NOMO-1 (cell line): ENCODE measurements around the gene ERFE.
"Not testable (repeated sequence)": the region's sequence is repeated elsewhere in the genome, so short reads cannot be mapped to it uniquely, and the experiment has no call there.

Experiments
- DNase-seq, 2 experiments: peaks; one replicate each; lab custom pipeline; 2025; ENCODE audit not compliant: unreplicated experiment in 2 of 2; lab: John Stamatoyannopoulos, UW

ERFE gene

DNA sequence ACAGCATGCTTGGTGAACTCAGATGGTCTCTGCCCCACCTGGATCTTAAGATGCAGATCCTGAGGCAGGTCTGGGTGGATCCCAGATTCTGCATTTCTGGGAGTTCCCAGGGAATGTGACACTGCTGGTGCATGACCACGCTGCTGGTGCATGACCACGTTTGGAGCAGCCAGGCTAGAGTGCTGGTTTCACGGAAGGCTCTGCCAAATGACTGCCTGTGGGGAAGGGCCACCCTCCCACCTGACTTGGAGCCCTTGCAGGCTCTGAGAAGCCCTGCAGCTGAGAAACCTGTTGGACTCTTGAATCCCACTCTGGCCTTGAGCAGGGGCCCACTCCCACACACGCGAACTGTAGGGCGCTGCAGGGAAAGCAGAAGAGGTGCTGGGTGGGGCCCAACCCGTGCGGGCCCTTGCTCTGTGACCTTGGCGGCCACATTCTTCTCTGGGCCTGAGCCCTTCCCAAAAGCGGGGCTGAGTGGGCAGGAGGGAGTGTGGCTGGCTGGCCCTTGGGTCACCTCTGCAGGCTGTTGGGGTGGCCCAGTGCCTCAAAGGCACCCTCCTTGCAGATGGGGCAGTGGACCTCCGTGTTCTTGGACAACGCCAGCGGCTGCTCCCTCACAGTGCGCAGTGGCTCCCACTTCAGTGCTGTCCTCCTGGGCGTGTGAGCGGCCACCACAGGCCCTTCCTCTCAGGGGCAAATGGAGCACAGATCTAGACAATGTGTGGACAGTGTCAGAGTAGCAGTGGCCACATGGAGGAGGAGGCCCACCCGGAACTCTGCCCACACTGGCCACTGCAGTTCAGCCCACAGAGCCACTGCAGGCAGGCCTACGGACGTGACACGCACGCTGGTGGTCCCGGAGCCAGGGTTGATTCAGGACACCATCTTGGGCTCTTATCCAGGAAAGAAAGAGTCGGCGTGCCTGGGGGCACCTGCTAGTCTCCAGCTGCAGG lies 7.9 kb downstream of the ERFE start:
- no peak for DNase-seq

GRCh38 chr2:238167344-238167715 lies 8.6 kb downstream of the ERFE start:
- no peak for DNase-seq

GRCh38 chr2:238167761-238168160 lies 9.0 kb downstream of the ERFE start:
- DNase-seq, result no peak

- no peak for DNase-seq
Observed at GRCh38 chr2:238168196-238169047, 9.7 kb downstream of the ERFE start.

GRCh38 chr2:238169048-238169707 lies 10.4 kb downstream of the ERFE start:
- no peak for DNase-seq

GRCh38 chr2:238169708-238170251 lies 11.0 kb downstream of the ERFE start:
- no peak for DNase-seq

DNA sequence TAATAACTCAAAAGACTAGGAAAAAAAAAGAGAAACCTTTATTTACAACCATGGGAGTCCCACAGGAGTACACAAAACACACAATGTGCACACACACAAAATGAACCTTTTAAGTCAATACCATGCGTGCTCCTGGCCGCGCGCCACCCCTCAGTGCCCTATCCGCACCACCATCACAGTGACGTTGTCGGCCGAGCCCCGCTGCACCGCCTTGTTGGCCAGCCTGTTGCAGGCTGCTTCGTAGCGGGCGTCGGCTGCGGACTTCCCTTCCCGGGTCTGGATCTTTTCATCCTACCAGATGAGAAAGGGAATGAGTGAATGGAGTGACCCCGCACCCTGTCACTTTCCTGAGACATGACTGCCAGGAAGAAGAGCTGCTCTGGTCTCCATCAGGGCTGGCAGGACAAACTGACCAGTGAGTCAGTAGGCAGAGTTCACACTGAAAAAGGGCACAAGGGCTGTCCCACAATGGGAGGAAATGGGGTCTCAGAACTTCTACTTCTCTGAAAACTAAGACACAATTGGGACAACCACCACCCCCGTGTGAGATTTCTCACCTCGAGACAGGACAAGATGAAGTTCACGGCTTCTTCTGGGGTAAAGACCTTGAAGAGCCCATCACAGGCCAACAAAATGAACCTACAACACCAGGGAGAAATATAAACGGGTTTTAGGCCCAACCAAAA lies 11.8 kb downstream of the ERFE start:
- no peak for DNase-seq

- DNase-seq, result not testable (repeated sequence)
Observed at GRCh38 chr2:238171072-238171431, 12.3 kb downstream of the ERFE start.

DNA sequence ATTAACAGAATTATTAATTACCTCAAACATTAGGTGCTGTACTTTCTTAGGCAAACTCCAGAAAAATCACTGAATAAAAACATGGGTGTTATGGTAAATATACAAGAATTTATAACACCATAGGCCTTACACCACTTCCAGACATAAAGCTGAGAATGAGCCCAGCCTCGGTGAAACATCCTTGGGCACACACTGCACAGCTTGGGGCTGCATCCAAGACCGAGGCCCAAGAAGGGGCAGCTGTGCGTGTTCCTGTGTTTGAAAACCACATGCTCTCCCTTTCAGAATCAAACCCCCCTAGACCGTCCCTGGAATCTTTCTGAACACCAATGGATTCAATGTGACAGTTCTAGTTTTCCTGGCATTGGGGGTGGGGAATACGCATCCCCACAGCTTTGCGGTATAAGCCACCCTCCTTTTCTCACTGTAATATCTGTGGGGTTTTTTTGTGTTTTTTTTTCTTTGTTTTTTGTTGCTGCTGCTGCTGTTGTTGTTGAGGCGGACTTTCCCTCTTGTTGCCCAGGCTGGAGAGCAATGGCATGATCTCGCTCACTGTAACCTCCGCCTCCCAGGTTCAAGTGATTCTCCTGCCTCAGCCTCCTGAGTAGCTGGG lies 12.9 kb downstream of the ERFE start:
- no peak for DNase-seq

DNA sequence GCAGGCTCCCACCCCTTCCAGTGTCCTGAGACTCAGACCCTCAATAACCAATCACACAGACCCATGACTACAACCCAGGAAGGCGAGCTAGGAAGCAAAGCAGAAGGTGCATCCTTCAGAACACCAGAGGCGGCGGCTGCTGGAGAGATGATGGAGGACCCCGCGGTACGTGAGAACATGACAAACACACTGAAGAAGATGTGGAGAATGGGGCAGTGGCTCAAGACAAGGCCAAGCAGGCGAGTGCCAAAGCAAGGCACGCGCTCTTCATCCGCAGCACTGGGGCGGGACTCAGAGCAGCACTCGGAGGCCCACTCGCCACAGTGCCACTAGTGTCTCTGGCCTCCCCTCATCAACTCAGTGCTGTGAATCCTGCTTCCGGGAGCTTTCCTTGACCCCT lies 13.7 kb downstream of the ERFE start:
- no peak for DNase-seq

- no peak for DNase-seq
Observed at GRCh38 chr2:238173692-238174091, 14.9 kb downstream of the ERFE start.

DNA sequence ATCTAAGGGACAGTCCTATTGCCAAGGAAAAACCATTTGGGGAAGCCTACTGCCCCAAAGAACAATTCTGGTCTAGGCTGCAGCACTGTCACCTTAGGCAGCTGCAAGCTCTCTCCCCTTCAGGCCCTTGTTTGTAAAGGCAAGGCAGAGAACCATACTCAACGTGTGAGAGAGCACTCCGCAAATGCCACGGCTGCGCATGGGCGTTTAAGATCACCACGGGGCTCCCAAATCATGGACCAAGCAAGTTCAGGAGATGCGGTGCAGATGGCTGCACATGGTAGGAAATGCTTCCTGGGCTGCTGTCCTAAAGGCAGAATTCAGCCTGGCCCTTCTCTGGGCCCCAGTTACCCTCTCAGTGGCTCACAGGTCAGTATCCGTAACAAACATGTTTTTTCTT lies 15.5 kb downstream of the ERFE start:
- DNase-seq, result no peak

- DNase-seq, result no peak
Observed at GRCh38 chr2:238174701-238175100, 15.9 kb downstream of the ERFE start.

DNA sequence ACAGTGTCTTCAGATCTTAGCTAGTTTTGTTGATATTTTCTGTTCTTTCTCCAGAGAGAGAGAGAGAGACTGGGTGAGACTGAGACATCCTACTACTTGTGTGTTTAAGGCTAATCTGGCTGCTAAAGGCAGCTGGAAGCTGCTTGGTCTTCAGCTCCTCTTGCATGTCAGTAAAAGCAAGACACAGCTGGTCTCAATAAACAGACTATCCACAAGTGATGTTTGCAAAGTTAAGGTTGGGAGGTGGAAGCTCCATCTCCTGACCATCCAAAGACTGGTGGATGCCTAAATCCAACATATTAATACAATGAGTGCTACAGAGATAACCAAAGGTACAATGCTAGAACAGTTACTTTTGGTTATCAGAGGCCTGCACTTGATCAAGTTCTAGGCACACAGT lies 17.8 kb downstream of the ERFE start:
- DNase-seq, result no peak

DNA sequence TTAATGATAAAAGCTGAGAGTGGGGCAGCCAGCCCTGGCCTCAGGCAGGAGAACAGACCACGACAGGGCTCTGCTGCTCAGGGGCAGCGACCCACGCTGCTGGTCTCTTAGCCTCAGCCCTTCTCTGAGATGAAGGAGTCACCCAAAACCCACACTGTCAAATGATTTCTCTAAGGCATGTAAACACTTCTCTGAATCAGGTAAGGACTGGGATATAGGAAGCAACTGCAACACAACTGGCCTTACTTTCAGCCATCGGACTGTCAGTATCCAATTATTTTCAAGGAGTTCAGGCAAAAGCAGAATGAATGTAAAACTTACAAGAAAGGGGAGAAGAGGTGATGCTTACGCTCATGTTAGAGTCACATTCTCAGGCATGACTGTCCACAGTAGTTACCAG lies 21.8 kb downstream of the ERFE start:
- DNase-seq, result no peak

- no peak for DNase-seq
Observed at GRCh38 chr2:238182362-238182761, 23.6 kb downstream of the ERFE start.

- DNase-seq, result no peak
Observed at GRCh38 chr2:238183821-238184220, 25.1 kb downstream of the ERFE start.

DNA sequence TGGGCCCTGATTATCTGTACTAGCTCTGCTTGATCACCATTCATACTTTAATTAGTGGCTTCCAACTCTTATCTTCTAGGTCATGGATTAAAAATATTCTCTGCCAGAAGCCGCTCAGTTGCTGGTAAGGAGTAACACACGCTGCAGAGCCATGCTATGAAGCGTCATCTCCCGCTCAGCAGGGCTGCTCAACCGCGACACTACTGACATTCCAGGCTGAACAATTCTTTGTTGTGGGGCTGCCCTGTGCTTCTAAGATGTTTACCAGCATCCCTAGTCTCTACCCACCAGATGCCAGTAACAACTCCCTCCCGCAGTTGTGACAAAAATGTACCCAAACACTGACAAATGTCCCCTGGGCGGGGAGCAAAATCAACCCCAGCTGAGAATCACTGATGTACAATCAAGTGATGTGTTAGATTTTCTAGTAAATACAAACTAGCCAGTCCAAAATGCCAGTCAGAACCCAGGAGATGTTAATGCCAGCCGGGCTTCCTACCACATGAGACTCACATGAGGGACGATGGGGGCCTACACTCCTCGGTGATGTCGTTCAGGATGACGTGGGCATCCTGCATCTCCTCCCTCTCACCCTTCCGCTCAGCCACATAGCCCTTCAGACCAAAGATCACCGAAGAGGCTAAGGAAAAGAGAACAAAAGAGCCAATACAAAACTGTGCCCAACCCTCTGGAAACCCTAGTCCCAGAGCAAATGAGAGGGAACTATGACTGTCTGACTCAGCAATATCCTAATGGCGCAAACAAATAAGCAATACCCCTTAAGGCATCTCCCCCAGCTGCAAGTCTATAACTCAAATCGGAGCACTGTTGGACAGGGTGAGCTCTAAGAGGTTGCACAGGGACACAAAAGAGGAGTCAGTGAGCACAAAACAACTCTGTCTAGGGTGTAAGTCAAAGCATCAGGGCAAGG lies 29.1 kb downstream of the ERFE start:
- no peak for DNase-seq

DNA sequence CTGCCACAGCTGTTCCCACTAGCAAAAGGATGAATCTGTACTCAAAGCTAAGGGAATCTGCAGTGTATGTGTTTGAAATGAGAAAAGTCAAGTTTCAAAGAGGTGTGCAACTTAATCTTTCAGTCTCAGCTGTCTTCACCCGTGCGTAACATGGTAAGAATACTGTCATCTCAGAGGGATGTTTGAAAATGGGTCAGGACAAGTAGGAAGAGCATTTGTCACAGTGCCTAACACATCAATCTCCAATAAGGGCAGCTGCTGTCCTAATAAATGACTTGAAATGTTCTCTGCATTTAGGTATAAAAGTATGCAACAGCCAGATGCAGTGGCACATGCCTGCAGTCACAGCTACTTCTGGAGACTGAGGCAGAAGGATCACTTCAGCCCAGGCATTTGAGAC lies 31.7 kb downstream of the ERFE start:
- DNase-seq, result no peak
